Upper lobe of left lung (tissue), 4 donors: ENCODE data around the gene WNT3.

Experiments
- POLR2AphosphoS5 ChIP-seq, 2 donors: sonication (generic); formaldehyde crosslinking; IDR thresholded peaks; one replicate each; pipeline ENCODE4 v1.5.1; 2017; ENCODE audit warnings: antibody characterized with exemption in 2 of 2
- TF ChIP-seq, protein P1 (sequence below), 6 experiments: fragments of 450-650 bp in 4 of 6; fragments of 200-600 bp in 2 of 6; sonication (generic) in 2 of 6; IDR thresholded peaks; one replicate each; pipeline ENCODE4 v1.5.1; 2016 to 2019; ENCODE audit warnings: antibody characterized with exemption in 6 of 6

DNA sequence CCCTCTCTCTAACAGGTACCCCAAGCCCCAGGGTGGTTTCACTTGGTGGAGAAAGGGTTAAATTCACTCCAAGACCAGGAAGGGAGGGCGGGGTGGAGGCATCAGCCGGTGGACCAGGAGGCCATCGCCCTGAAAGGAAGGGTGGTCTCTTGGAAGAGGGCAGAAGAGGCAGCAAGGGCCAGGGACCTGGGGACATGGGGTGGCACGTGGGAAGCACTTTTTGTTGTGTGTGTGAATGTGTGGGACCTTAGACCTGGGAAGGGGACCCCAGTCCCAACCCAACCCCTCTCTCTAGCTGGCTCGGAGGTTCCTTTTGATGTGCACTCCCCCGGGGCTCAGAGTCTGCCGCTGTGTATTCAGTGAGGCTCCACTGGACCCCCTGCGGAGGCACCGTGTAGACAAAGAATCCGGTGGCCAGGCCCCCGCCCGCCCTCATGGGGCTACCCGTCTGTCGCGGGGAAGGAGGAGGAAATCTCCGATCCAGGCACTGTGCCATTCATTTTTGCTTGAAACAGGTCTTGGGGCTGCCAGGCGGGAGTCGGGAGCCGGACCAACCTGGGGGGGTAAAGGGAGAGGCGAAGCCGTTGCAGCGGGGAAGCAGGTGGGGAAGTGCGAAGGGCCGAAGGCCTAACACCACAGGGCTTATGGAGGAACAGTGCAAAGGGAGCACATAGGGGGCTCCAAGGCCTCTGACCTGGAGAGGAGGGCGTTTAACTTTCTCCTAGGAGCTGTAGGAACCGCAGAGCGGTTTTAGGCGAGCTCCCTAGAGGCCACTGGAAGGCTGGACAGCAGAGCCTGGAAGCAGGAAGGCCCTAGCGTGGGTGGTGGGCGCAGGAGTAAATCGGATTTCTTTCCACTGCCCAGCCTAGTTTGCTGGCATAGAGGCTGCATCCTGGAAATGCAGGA lies 3.2 kb upstream of the WNT3 start:
- no peak for TF ChIP-seq POLR2AphosphoS5 (IDR thresholded peaks at IDR 0.05)
- TF ChIP-seq, protein P1, sequence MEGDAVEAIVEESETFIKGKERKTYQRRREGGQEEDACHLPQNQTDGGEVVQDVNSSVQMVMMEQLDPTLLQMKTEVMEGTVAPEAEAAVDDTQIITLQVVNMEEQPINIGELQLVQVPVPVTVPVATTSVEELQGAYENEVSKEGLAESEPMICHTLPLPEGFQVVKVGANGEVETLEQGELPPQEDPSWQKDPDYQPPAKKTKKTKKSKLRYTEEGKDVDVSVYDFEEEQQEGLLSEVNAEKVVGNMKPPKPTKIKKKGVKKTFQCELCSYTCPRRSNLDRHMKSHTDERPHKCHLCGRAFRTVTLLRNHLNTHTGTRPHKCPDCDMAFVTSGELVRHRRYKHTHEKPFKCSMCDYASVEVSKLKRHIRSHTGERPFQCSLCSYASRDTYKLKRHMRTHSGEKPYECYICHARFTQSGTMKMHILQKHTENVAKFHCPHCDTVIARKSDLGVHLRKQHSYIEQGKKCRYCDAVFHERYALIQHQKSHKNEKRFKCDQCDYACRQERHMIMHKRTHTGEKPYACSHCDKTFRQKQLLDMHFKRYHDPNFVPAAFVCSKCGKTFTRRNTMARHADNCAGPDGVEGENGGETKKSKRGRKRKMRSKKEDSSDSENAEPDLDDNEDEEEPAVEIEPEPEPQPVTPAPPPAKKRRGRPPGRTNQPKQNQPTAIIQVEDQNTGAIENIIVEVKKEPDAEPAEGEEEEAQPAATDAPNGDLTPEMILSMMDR (IDR thresholded peaks at IDR 0.05): no peak
